Stimulated activated memory B cell treated with anti-CD40 and anti-IgM and Interleukin-4, amounts not matched to agents 10 μg/mL and 1 μg/mL and 100 μg/mL, for 72 hours (primary cell): ENCODE results near the gene RNF150.
A peak's percentile ranks its signal among the peaks of the same experiment; 100 is the strongest.

Experiments
- ATAC-seq: fragments of 150-1000 bp; cut with Tn5 transposase; 2 replicates; pipeline ENCODE4 v1.10.0; 2021
- H3K27ac Mint-ChIP-seq: one replicate; pipeline ENCODE4 v1.8.0; 2022; ENCODE audit warnings: mild to moderate bottlenecking, mixed read lengths
- H3K27me3 Mint-ChIP-seq: one replicate; pipeline ENCODE4 v1.8.0; 2022; ENCODE audit warnings: mixed read lengths
- H3K36me3 Mint-ChIP-seq: one replicate; pipeline ENCODE4 v1.8.0; 2022; ENCODE audit warnings: mixed read lengths
- H3K4me1 Mint-ChIP-seq: one replicate; pipeline ENCODE4 v1.8.0; 2022; ENCODE audit warnings: mixed read lengths
- H3K4me3 Mint-ChIP-seq: one replicate; pipeline ENCODE4 v1.8.0; 2022; ENCODE audit warnings: mild to moderate bottlenecking, moderate library complexity, mixed read lengths
- H3K9me3 Mint-ChIP-seq: one replicate; pipeline ENCODE4 v1.8.0; 2022; ENCODE audit warnings: mixed read lengths

The RNF150 gene

DNA sequence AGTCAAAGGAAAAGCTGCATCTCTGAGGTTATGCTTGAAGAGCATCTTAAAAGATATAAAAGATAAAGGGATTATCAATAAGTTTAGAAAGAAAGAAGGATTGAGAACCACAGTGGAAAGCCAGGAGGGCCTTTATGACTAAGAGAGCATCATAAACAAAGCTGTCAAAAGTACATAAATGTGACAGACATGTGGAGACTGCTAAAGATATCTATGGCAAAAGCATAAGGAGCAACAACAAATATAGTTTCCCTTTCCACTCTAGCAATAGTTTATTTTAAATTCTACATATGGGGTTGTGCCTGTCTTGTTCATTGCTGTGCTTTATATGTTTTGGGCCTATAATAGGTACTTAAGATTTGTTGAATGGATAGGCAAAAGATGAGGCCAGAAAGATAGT is 97.3 kb downstream of the RNF150 start:
- Mint-ChIP-seq H3K4me3 (no peak overlapping the region), H3K27me3 (peaks cover 17% of the 10 kb centered on the region), H3K4me1 (no peaks in the 10 kb centered on the region), H3K36me3 (no peaks in the 10 kb centered on the region), H3K9me3 (peaks cover 3% of the 10 kb centered on the region), H3K27ac (no peak overlapping the region)
- no peak for ATAC-seq

DNA sequence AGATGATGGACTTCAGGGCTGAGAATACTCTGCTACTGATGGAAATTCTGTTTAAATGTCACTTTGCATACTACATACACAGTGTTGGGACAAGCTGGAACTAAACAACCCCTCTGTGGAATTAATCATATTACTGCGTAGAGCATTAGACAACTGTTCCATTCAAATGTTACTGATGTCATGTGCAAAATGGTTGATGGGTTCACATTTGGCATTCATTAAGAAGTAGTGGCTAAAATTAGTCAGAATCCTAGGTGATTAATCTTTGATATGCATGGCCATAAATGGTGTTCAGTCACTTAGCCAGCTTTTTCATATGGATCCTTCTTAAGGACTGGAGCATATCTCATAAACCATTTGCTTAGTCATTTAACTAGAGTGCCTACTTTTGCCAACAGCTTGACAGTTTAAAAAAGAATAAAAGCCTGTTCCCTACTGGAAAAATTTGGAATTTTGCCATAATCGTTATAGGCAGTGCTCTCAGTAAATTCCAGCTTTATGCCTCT is 105.2 kb downstream of the RNF150 start:
- H3K4me1 Mint-ChIP-seq = no peaks in the 10 kb centered on the region
- no peak overlapping the region for H3K27ac Mint-ChIP-seq
- H3K36me3 Mint-ChIP-seq = no peaks in the 10 kb centered on the region
- peaks cover 3% of the 10 kb centered on the region for H3K9me3 Mint-ChIP-seq
- H3K4me3 Mint-ChIP-seq = no peak overlapping the region
- no peak for ATAC-seq
- no peaks in the 10 kb centered on the region for H3K27me3 Mint-ChIP-seq

DNA sequence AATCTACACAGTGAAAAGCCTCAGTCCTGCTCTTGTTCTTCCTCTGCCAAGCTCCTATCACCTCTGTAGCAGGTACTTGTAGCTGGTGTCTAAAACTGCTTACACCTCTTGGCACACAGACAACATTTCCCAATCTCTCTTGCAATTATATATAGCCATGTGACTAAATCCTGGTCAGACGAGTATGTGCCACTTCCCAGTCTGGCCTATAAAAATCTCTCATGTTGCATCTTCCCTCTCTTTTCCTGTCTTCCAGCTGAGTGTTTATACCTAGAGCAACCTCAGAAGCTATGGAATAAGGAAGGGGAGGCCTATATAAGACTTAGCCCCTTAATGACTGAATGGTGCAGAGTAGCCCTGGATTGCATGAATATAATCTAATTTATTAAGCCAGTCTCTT is 105.8 kb downstream of the RNF150 start:
- Mint-ChIP-seq H3K9me3 (peaks cover 3% of the 10 kb centered on the region), H3K27me3 (no peaks in the 10 kb centered on the region), H3K4me3 (no peak overlapping the region), H3K36me3 (no peaks in the 10 kb centered on the region), H3K27ac (no peak overlapping the region), H3K4me1 (no peaks in the 10 kb centered on the region)
- no peak for ATAC-seq

DNA sequence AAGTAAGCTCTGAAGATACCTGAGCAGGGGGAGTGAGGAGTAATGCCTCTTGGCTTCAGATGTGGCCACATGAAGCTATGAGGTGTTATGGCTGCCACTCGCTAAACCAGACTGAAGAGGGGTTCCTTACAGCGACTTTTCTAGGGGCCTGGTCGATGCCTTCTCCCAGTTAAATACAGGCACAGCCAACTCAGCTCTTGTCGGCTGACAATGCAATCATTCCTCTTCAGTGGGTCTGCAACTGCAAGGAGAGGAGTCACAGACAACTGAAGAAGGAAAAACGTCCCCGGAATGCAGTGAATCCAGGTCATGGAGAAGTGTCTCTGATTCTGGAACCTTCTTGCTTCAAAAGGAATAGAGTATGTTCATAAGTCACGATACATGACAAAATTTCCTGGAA is 106.4 kb downstream of the RNF150 start:
- Mint-ChIP-seq H3K27ac (no peak overlapping the region), H3K9me3 (no peaks in the 10 kb centered on the region), H3K36me3 (no peaks in the 10 kb centered on the region), H3K4me1 (no peaks in the 10 kb centered on the region), H3K27me3 (no peaks in the 10 kb centered on the region), H3K4me3 (no peak overlapping the region)
- no peak for ATAC-seq

DNA sequence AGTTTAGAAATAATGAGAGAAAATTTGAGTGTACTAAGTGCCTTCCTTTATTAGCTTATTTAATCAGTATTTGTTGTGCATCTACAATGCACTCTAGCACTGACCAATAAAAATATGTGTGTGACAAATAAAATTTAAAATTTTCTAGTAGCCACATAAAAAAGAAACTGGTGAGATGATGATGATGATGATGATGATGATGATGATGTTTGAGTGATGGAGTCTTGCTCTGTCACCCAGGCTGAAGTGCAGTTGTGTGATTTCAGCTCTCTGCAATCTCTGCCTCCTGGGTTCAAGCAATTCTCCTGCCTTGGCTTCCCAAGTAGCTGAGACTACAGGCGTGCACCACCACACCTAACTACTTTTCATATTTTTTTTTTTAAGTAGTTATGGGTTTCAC is 110.2 kb downstream of the RNF150 start:
- no peaks in the 10 kb centered on the region for H3K4me1 Mint-ChIP-seq
- ATAC-seq = no peak
- H3K27me3 Mint-ChIP-seq = no peaks in the 10 kb centered on the region

DNA sequence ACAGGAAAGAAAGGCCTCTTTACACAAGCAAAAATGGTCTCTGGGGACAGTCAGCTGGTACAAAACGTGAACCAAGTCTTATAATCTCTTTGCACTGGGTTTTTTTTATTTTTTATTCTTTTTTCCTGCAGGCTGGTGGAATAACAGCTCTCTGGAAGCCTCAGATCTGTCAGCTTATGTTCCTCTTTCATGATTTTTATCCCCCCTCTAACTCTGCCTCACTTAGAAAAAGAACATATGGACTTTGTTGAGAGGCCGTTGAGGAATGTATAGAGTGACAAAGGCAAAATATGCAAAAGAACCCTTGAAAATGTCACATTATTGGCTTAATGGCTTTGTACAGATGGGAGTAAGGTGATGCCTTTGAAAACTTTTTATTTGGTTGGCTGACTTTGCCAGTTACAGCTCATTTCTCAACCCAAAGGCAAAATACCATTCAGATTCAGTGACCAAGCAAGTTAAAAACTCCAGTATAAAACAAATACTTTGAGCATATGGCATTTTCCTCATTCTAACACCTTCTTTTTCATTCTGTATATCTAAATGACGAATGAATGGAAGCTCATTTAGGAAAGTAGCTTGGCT is 111.1 kb downstream of the RNF150 start:
- ATAC-seq = no peak
- H3K4me1 Mint-ChIP-seq = no peaks in the 10 kb centered on the region
- no peak overlapping the region for H3K27ac Mint-ChIP-seq
- no peak overlapping the region for H3K4me3 Mint-ChIP-seq
- H3K27me3 Mint-ChIP-seq = no peaks in the 10 kb centered on the region
- no peaks in the 10 kb centered on the region for H3K36me3 Mint-ChIP-seq
- no peaks in the 10 kb centered on the region for H3K9me3 Mint-ChIP-seq

More for the DNA sequence above, 110.2 kb downstream of the RNF150 start:
- no peaks in the 10 kb centered on the region for H3K9me3 Mint-ChIP-seq
- no peak overlapping the region for H3K4me3 Mint-ChIP-seq
- no peak overlapping the region for H3K27ac Mint-ChIP-seq
- H3K36me3 Mint-ChIP-seq = no peaks in the 10 kb centered on the region

DNA sequence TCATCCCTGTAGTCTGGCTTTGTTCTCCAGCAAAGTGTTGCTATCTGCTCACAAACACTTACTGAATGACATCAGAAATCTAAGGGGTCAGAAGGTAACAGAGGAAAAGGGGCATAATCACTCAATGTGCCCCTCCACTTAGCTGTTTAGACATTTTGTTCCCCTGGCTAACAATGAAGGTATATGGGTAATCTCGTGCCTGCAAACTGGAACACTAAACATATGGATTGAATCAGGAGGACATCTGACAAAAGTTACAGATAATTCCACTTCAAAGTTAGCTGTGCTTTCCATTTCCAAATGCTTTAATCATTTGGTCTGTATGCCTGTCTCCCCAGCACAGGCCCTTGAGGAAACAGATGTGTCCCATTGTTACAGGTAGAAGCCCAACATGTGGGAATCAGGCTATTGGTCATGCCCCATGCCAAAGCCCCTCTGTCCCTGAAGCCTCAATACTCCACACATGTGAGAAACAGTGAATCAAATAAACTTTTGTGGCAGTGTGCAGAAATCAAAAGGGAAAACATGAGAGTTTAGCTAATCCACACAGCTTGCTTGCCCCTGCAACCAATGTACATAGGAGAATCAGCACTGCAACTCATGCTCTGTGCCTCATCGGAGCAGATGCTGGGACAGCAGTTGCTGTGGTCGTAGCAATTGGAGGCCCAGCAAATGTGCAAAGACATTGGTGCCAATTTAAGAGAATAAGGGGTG is 111.7 kb downstream of the RNF150 start:
- no peak overlapping the region for H3K4me3 Mint-ChIP-seq
- peak; percentile 34 for ATAC-seq
- H3K9me3 Mint-ChIP-seq = no peaks in the 10 kb centered on the region
- H3K4me1 Mint-ChIP-seq = no peaks in the 10 kb centered on the region
- H3K27ac Mint-ChIP-seq = no peak overlapping the region
- no peaks in the 10 kb centered on the region for H3K27me3 Mint-ChIP-seq
- H3K36me3 Mint-ChIP-seq = no peaks in the 10 kb centered on the region

DNA sequence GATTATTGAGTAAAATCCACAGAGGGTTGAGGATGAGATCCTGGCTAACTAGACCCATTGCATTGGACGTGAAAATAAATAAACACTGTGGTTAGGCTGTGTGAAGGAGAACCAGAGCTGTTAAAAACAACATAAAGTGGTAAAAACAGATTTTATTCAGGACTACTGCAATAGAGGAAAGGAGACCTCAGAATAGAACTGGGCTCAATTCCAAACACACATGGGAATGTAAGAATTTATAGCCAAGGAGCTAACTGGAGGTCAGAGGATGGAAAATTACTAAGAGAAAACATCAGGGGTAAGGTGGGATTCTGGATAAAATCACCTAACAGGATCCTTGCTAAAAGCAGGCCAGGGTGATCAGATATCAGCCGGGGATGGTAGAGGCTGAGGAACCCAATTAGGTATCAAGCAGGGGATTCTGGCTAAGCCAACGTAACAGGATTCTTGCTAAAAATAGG is 112.4 kb downstream of the RNF150 start:
- Mint-ChIP-seq H3K36me3 (no peaks in the 10 kb centered on the region), H3K4me3 (no peak overlapping the region), H3K4me1 (no peaks in the 10 kb centered on the region), H3K9me3 (no peaks in the 10 kb centered on the region), H3K27me3 (no peaks in the 10 kb centered on the region), H3K27ac (no peak overlapping the region)
- no peak for ATAC-seq

DNA sequence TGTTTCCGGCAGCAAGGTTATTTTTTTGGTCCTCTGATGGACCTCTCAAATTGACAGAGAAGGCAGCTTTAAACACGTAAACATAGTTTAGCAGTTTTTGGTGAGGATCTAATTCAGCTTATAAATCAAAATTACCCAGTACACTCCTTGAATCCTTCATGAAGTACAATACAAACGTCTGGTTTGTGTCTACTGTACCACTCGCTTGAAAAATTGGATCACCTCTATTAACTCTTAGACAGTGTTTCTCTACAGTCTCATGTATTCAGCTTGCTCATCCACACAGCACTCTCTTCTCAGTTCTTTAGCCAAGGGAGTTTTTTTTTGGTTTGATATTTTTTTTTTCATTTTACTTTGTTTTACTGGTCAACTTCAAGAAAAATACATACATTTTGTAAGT is 113.5 kb downstream of the RNF150 start:
- no peaks in the 10 kb centered on the region for H3K4me1 Mint-ChIP-seq
- no peaks in the 10 kb centered on the region for H3K36me3 Mint-ChIP-seq
- no peak overlapping the region for H3K27ac Mint-ChIP-seq
- no peak for ATAC-seq
- H3K4me3 Mint-ChIP-seq = no peak overlapping the region
- no peaks in the 10 kb centered on the region for H3K27me3 Mint-ChIP-seq
- no peaks in the 10 kb centered on the region for H3K9me3 Mint-ChIP-seq

DNA sequence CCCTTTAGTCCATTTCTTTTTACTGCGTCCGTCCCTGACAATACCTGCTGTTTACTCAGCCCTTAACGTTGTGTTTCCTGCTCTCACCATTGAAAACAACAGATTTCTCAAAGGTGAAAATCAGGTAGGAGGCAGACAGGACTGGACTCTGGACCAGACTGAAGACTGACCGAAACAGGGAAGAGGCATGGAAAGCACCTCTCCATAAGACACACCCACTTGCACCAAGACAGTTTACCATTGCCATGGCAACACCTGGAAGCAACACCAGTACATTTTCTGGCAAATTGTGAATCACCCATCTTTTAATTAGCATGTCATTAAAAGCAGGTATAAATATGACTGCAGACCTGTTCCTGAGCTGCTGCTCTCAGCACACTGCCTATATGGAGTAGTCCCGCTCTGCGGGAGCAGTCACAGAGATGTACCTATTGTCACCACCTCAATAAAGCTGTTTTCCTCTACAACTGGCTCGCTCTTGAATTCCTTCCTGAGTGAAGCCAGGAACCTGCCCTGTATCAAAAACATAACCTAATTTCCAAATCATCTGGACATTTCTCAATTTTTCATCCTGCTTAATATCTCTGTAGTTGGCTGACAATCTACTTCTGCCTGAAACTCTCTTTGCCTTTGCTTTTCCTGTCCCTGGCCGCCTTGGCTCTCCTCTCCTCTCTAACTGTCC is 117.0 kb downstream of the RNF150 start:
- H3K27ac Mint-ChIP-seq = no peak overlapping the region
- no peaks in the 10 kb centered on the region for H3K27me3 Mint-ChIP-seq
- no peaks in the 10 kb centered on the region for H3K4me1 Mint-ChIP-seq
- no peak for ATAC-seq
- no peak overlapping the region for H3K4me3 Mint-ChIP-seq
- H3K36me3 Mint-ChIP-seq = no peaks in the 10 kb centered on the region
- no peaks in the 10 kb centered on the region for H3K9me3 Mint-ChIP-seq

DNA sequence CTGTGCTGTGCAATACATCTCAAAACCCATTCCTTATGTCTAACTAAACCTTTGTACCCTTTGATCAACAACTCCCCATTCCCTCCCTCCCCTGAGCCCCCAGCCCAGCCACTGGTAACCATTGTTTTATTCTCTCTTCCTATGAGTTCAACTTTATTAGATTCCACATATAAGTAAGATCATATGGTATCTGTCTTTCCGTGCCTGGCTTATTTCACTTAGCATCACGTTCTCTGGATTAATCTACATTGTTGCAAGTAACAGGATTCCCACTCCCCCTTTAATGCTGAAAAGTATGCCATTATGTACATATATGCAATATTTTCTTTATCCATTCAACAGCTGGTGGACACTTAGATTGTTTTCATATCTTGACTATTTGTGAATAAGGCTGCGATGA is 119.4 kb downstream of the RNF150 start:
- no peaks in the 10 kb centered on the region for H3K4me1 Mint-ChIP-seq
- no peaks in the 10 kb centered on the region for H3K27me3 Mint-ChIP-seq
- no peaks in the 10 kb centered on the region for H3K36me3 Mint-ChIP-seq
- no peak for ATAC-seq
- H3K27ac Mint-ChIP-seq = no peak overlapping the region
- H3K4me3 Mint-ChIP-seq = no peak overlapping the region
- no peaks in the 10 kb centered on the region for H3K9me3 Mint-ChIP-seq

DNA sequence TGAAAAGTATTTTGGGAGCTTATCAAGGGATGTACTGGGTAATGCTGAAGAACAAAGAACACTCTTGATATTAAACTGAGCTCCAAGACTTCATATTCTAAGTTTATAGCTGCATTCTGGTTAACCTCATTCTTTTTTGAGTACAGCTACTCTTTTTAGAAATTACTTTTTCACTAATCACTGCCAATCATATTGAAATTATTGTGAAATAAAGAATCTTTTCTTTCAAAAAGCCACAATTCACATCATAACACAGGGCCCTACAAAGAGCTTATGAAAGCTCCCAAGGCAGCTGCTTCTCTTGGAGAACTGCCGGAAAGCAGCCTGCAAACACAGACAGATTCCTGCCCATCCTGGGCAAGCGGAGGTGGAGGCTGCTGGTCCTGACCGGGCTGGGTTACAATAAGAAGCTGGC is 121.4 kb downstream of the RNF150 start:
- H3K27me3 Mint-ChIP-seq = no peaks in the 10 kb centered on the region
- no peak for ATAC-seq
- no peaks in the 10 kb centered on the region for H3K36me3 Mint-ChIP-seq
- H3K4me3 Mint-ChIP-seq = no peak overlapping the region
- H3K9me3 Mint-ChIP-seq = no peaks in the 10 kb centered on the region
- no peak overlapping the region for H3K27ac Mint-ChIP-seq
- no peaks in the 10 kb centered on the region for H3K4me1 Mint-ChIP-seq

DNA sequence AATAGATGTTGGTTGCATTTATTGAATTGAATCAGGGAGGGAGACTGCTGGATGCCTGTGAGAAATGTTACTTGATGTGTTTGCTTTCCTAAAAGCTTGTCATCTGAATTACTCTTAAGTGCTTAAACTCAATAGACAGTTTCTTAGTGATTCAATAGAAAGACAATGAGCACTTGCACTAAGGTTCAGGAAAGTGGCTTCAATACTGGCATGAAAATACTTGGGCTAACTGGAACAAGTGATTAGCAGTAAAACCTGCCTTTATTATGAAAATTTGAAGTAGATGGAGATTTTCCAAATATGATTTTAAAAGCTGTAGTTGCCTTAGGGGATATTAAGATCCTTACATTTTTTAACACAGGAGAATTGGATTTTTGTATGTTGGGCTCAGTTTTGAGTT is 123.3 kb downstream of the RNF150 start:
- no peak overlapping the region for H3K4me3 Mint-ChIP-seq
- ATAC-seq = no peak
- H3K36me3 Mint-ChIP-seq = no peaks in the 10 kb centered on the region
- no peak overlapping the region for H3K27ac Mint-ChIP-seq
- no peaks in the 10 kb centered on the region for H3K4me1 Mint-ChIP-seq
- no peaks in the 10 kb centered on the region for H3K9me3 Mint-ChIP-seq
- H3K27me3 Mint-ChIP-seq = no peaks in the 10 kb centered on the region

DNA sequence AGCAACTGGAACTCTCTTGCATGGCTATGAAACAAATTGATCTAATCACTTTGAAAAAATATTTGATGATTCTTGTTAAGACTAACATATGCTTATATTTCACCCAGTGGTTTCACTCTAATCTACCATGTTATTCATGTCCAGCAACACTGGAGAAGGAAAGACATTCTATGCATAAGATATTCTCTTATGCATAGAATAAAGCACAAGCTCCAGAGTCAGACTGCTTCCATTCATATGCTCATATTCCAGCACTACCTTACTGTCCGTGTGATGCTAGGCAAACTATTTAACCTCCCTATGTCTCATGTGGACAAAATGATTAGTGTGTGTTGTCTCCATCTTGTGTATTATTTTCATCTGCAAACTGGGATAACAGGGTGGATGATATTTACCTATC is 124.1 kb downstream of the RNF150 start:
- no peaks in the 10 kb centered on the region for H3K9me3 Mint-ChIP-seq
- H3K4me3 Mint-ChIP-seq = no peak overlapping the region
- no peaks in the 10 kb centered on the region for H3K4me1 Mint-ChIP-seq
- ATAC-seq = no peak
- no peaks in the 10 kb centered on the region for H3K27me3 Mint-ChIP-seq
- no peak overlapping the region for H3K27ac Mint-ChIP-seq
- no peaks in the 10 kb centered on the region for H3K36me3 Mint-ChIP-seq

DNA sequence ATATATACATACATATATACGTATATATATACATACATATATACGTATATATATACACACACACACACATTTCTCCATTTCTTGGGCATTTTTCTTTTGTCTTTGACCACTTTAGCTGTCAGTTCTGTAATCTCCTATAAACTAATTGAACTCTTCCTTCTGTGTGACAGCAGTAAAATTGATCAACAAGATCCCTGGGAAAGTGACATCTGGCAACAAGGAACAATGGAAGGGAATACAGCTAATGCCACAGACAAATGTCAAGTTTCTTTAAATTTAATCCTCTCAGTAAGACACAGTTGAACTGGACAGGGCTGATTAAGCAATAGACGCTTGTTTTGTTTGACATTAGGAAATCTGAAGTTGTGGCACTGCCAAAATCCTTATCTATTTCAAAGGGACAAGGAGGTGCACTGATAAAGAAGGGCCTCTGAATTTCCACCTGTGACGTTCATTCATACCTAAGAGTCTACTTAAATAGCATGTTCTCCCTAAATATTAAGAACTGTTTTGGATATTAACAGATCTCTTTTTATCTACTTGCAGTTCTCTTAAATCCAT is 126.9 kb downstream of the RNF150 start:
- no peak for ATAC-seq
- no peaks in the 10 kb centered on the region for H3K4me1 Mint-ChIP-seq
- no peaks in the 10 kb centered on the region for H3K36me3 Mint-ChIP-seq
- no peaks in the 10 kb centered on the region for H3K9me3 Mint-ChIP-seq
- H3K4me3 Mint-ChIP-seq = no peak overlapping the region
- H3K27me3 Mint-ChIP-seq = no peaks in the 10 kb centered on the region
- no peak overlapping the region for H3K27ac Mint-ChIP-seq
